ENCODE data around the gene IMP3. TPM values are rescaled to one million over a fixed set of nuclear protein-coding genes. Genes with fewer than 3 reads are reported as not detected.

Gene IMP3, protein sequence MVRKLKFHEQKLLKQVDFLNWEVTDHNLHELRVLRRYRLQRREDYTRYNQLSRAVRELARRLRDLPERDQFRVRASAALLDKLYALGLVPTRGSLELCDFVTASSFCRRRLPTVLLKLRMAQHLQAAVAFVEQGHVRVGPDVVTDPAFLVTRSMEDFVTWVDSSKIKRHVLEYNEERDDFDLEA
- 114 and 115 TPM in 2 replicates for total RNA-seq

DNA sequence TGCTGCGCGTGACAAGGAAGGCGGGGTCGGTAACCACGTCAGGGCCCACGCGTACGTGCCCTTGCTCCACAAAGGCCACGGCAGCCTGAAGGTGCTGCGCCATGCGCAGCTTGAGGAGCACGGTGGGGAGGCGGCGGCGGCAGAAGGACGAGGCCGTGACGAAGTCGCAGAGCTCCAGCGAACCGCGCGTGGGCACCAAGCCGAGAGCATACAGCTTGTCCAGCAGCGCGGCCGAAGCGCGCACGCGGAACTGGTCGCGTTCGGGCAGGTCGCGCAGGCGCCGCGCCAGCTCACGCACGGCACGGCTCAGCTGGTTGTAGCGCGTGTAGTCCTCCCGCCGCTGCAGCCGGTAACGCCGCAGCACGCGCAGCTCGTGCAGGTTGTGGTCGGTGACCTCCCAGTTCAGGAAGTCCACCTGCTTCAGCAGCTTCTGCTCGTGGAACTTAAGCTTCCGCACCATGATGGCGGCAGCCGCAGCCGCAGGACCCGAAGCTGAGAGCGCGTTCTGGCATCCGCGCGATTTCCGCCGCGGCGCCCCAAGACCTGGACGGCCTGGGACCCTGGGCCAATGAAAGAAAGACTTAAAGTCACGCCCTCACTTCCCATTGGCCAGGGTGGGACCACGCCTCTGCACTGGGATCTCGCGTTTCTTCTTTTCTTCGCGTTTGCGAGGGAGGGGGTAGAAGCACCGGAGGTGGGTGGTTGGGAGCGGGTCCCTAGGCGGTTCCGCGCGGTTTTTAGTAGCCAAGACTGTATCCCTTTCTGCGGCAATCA is at the start of gene IMP3:
Gene IMP3 (minus strand): TSS at position 516 of the 774 bp plus-strand sequence. CDS start 56 bp downstream, at position 460.

DNA sequence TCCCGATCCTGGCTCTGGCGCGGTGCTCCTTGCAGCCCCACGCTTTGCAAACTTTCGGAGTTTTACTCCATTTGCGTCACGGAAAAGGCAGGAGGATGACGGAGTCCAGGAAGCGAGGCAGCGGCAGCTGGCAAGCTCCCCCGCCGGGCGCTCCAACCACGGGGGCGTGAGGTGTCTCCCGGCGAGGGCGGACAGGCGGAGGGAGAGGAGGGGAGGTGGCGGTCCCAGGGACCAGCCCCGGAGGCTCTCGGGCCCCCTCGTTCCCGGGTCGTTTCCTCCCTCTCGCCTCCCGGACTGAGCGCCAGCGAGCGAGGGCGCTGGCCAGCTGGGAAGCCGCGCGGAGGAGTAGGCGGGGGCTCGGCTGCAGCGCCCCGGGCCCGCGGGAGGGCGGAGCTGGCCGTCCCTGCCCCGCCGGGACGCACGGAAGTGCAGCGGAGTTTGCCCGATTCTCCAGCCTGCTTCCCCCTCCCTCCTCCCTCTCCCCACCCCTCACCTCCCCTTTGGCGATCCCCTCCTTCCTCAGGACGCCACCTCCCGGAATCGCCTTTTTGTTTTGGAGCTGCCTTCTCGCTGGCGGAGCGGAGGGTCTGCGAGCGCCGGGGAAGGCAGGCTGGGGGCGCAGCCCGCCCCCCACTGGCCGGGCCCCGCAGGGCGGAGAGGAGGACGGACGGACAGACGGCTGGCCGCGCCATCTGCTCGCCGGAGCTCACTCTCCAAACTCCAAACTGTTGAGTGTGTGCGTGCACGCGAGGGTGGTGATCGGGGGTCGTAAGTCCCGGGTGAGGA is 7.5 kb upstream of the IMP3 start, which contains the start of gene SNX33:
Gene SNX33 (plus strand): TSS at position 543 of the 786 bp plus-strand sequence. CDS start 1,191 bp downstream, outside the sequence.

DNA sequence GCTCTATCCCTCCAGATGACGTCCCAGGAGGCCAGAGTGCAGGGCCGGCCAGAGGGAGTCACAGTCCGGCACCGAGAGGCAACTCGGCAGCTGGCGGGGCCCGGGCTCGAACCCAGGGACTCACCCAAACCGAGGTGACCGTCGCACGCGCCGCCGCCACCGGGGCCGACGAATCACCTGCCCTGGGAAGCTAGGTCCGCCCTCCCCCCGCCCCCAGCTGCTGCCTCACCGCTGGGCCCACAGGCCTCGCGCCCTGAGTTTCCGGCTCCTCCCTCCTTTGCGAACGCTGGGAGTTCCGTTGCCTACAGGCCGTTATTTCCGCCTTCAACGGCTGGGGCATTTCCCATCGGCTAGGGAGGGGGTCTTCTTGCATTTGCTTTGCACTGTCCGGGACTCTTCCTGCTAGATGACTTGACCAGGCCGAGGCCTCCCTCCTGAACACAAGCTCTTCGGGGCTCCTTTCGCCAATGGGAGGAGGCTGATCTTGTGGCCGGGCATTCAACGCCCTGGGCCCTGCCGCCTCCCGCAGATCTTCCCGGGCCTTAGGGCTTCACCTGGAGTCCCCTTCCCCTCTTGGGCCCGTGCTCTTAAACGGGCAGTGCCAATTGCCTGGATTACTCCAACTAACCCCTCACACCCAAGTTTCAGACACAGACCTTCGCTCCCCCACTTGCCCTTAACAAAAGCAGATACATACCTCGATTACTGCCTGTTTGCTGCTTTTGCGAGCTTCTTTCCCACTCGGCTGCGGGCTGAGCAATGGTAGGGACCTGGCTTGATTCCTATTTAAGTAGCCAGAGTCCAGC is 14.3 kb downstream of the IMP3 start, which contains the start of gene SNUPN:
Gene SNUPN (minus strand): TSS at position 184 of the 806 bp plus-strand sequence. CDS start 4,674 bp downstream, outside the sequence.

Other genes with a start within 250 kb of the IMP3 start
- gene SIN3A, start 188.5 kb downstream of the IMP3 start, total RNA-seq, result 26.2 and 29.8 TPM in 2 replicates
- 14.5 and 18.1 TPM in 2 replicates for gene PTPN9, start 60.9 kb downstream of the IMP3 start, total RNA-seq
- 30.4 and 30.6 TPM in 2 replicates for gene SNUPN, start 14.5 kb downstream of the IMP3 start, total RNA-seq
- 20.3 and 20.5 TPM in 2 replicates for gene SNX33, start 7.7 kb upstream of the IMP3 start, total RNA-seq
- 11.0 and 11.3 TPM in 2 replicates for gene CSPG4, start 72.6 kb upstream of the IMP3 start, total RNA-seq
- 32.5 and 36.4 TPM in 2 replicates for gene UBE2Q2, start 203.2 kb upstream of the IMP3 start, total RNA-seq

All from cardiac ventricle fibroblast (primary cell).